ENCODE results near the gene MINDY4.

MINDY4 gene

DNA sequence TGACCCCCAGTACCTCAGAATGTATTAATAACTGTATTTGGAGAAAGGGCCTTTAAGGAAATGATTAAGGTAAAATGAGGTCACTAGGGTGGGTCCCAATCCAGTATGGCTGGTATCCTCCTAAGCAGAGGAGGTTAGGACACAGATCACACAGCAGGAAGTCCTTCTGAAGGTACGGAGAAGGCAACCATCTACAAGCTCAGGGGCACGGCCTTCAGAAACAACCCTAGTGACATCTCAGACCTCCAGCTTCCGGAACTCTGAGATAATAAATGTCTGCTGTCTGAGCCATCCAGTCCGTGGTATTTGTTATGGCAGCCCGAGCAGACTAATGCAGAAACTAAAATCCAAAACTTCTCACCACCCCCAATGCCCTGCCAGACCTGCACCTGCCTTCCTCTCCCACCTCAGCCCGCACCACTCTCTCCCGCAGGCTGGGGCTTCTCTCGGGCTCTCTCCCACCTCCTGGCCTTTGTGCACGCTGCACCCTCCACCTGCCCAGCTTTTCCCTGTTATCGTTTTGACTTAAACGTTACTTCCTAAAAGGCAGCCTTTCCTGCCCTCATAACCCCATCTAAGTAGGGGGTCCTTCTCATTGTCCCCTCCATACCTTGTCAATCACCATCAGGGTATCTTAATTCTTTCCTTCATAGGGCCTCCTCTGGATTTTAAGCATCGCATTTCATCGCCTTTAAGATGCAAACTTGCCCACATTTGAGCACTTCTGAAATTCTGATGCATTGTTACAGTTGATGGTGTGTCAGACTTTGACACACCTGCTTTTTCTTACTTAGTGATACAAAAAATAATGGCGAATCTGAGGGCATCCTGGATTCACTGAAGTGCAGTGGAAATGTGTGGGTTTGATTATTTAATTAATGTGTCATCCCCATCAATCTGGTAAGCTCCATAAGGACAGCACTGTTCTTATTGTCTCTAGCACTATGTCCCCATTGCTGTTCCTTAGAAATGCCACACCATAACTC, 108.2 kb downstream of the MINDY4 start:
- DNase-seq (ENCODE audit: low spot score) = no peak

DNA sequence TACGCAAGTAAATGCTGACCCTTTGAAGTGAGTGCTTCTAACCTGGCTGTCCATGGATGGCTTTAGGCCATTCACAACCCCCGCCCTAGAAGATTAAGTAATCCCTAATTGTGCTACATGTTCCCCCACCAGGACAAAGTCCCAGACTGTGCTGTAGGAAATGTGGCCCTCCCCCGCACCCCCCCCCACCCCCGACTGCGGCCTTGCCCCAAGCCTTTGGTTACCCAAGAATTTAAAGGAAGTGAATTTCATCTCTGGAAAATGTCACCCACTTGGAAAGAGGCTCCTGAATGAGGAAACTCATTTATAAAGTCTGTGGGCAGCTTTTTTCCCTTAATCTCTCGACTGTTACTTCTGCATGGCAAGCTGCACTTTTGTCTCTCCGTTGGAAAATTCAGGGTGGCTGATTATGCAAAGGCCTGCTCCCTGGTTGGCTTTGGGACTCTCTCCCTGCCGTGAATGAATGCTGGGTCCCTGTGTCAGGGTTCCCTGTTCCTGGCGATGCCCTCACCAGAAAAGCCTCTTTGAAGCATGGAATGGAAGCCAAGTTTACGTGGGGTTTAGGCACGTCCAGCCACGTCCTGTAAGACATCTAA, 109.0 kb downstream of the MINDY4 start:
- DNase-seq (ENCODE audit: low spot score) = no peak

DNA sequence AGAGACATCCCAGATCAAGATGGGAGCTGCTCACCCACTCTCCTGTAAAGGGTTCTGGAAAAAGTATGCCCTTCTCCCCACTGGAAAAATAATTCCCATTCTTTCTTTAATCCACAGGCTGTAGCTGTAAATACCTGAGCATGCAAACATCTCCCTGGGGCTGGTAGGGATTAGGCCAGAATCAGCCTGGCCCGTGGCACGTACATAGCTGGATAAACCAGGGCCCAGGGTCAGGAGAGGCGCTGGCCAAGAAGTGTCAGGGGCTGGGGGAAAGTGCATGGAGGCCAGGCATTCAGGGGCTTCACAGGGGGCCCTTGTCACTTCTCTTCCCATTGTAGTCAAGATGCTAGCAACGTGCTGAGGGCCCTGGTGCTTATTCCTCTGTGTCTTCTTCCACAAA, 109.7 kb downstream of the MINDY4 start:
- DNase-seq (ENCODE audit: low spot score) = no peak

DNA sequence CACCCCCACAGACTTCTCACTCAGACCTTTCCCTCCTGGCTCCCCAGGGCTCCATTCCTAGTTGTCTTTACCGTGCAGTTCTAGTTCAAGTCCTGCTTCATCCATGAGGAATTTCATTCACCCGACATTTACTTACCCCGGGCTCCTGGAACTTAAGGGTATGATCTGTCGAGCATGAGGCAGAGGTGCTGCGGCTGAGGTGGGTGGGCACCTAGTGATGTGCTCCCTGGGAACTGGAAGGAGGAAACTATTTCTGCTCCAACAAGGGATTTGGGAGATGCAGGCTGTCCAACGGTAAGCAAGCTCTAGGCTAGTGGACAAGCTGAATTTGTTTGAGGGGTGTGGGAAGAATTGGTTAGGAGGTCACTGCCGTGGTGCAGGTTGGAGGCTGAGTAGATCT, 110.2 kb downstream of the MINDY4 start:
- DNase-seq (ENCODE audit: low spot score) = no peak

DNA sequence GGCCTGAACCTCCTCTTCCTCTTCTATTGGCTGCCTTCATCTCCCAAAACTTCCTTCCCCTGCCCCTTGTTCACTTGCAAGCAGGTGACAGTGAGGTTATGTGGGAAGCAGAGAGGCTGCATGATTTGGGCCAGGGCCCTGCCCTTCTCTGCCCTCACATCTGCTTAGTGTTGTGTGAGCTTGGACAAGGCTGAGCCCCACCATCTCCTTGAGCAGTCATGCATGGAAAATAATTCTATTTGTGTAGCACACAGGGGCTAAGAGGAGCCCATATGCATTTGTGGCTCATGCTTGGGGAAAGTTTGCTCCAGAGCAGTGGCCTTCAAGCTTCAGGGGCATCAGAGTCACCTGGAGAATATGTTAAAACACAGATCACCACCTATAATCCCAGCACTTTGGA, 113.7 kb downstream of the MINDY4 start:
- DNase-seq (ENCODE audit: low spot score) = no peak

DNA sequence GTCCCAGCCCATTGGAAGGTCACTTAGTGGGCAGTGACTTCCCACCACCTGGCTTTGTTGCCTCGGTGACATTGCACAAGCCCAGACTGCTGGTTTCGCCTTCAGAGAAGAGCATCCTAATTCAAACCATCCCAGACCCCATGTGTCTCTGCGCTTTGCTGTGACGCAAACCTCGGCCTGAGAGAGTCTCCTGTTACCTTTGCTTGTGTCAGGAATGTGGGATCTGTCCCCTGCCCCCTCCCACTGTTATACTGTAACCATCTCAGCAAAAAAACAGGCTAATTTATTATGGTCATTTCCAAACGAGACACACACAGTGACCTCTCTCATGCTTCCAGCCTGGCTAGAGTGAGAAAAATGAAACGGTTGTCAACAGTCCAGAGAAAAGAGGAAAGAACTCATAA, 115.4 kb downstream of the MINDY4 start:
- no peak for DNase-seq (ENCODE audit: low spot score)

DNA sequence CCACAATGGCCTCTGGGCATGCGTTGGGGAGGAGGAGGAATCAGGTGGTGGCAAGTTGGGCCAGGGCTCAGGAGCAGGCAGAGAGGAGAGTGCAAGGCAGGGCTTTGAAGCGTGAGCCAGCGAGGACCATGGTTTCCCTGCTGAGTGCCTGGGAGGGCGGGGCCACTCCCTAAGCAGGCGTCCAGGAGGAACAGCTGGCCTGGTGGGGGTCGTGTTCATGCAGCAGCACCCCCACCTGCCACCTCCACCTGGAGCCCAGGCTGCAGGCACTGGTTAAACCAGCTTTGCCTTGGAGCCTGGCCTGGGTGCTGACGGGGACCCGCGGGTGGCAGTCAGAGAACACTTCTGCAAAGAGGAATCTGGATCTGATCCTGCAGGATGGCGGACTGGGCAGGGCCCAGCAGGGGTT, 116.3 kb downstream of the MINDY4 start:
- no peak for DNase-seq (ENCODE audit: low spot score)

DNA sequence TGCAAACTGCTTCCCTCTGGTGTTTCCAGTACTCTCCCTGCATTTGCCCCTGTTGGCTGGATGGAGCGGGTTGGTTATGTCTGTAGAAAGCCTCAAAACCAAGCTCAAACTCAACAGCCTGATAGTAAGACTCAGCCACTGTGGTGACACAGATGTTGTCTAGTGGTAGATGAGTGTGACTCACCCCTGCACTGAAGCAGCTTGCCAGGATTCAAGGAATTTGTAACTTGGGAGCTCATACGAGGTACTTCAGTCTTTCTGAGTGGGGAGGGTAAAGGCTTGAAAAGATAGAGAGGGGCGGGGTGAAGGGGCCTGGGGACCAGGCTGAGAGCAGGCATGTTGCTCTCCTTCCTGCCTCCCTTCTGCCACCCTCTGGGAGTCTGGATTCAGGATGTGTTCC, 117.5 kb downstream of the MINDY4 start:
- no peak for DNase-seq (ENCODE audit: low spot score)

DNA sequence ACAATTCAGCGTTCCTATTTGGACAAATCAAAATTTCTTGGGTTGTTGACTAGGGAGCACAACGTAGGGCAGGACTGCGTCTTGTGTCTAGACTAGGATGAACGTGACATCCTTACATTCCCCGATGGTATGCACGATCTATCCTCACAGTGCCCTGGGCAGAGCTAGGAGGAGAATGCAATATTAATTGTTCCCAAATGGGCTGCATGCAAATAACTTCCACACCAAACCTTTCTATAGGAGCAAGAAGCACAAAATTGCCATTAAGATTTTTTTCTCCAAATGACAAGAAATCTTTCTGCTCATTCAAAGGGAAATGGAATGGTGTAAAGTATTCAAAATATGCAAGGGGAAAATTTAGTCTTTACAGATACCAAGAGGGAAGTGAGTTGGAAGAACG, 119.0 kb downstream of the MINDY4 start:
- DNase-seq (ENCODE audit: low spot score) = no peak

DNA sequence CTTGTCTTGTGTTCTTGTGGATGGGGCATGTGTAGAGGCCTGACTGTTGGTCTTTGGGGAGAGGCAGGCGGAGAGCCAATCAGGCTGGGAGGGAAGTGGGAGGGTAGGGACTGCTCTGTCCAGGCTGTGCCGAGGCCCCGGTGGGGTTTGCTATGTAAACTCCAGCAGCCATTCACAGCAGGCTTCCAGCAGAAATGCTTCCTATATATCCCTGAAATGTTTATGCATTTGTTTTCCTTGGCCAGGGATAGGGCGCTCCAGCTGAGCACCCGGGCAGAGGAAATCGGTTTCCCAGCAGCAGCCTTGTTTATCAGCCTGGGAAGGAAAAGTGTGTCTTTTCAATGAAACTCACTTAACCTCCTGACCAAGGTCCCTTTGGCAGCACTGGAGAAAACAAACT, 122.1 kb downstream of the MINDY4 start:
- DNase-seq (ENCODE audit: low spot score) = no peak

DNA sequence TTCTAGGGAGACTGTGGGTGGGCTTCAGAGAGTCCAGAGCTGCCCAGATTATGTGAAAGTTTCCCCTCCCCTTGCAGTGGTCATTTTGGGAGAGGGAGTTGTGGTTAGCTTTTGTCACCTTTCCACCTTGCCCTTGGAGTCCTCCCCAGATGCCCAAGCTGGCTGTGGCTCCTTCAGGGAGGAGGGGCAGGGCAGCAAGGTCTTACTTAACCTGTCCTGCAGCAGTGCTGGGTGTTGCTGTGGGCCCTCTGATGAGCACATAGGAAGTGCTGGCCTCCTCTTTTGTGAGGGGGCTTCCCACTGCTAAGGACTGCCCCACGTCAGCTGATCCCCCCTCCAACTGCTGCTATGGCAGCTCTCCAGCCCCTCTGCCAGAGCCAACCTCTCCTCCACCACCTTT, 122.8 kb downstream of the MINDY4 start:
- no peak for DNase-seq (ENCODE audit: low spot score)

DNA sequence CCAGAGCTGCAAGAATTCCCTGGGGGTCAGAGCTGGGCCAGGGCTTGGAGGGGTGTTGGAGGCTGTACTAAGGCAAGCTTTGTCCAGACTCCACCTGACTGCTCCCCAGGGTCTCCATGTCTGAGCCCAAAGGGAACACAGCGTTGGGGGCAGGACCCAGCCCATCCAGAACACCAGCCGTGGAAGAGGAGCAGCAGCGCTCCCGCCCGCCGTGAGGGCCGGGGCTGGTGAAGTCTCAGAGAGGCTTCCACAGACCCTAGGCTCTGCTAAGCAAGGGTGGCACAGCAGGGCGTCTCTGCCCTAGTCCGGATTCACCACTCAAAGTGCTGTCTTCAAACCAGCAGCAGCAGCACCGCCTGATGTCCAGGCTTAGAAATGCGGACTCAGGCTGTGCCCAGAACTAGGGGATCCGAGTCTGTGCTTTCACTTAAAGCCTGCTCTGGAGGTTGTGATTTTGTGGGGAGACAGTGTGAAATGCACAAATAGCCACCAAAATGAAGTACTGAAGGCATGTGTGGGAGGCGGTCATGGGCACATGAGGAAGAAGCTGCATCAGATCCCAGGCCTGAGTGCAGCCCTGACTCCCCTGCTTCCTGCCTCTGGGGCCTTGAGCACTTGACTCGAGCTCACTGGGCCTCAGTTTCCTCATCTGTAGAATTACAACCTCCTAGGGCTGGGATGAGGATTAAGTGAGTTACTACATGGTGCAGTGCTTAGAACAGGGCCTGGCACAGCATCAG, 123.8 kb downstream of the MINDY4 start:
- no peak for DNase-seq (ENCODE audit: low spot score)

DNA sequence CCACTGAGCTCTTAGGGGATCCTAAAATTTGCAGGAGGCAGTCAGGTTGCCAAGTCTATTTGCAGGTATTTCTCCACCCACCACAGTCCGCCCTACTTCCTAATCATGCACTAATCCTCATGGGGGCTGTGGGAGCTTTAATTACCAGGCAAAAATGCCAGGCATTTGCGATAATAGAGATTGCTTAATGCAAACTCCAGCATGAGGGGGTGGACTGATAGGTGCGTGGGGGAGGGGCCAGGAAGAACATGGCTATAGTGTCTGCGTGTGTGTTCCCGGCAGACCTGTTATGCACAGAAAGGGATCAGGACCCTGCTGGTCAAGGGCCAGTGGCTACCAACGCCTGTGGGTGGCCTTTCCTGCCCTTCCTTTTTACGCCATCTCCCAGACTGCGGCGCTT, 124.8 kb downstream of the MINDY4 start:
- no peak for DNase-seq (ENCODE audit: low spot score)

DNA sequence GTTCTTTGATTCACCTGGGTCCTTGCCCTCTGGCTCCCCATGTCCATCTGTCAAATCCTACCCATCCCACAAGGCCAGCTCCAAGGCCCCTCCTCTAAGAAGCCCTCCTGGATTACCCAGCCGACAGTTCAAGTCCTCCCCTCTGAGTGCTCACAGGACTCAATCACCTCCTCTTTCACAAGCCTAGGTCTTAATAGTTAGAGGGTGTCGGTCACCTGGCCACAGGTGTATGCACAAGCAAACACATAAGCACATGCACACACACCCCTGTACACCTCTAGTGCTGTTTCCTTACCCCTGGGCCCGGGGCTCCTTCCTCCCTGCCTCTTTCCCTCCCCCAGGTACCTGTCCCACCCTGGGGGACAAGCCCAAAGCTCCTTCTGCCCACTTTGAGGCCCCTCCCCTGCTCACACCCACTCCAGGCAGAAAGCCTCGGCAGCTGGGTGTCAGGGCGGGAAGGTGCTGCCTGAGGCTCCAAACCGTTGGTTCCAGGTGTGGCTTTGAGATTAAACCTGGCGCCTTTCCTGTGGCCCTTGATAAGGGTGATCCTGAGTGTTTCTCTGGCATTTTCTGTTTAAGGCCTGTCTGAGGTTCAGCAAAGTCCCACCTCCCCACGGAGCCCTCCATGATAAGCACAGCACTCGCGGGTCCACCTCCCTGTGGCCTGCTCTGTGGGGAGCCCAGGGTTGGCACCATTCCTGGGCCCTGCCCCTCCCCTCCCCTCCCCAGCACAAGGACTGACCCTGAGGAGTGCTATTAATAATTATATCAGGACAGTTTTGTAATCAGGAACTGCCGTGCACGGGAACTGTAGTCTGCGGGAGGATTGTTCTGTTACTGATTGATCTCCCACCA, 125.8 kb downstream of the MINDY4 start:
- no peak for DNase-seq (ENCODE audit: low spot score)

DNA sequence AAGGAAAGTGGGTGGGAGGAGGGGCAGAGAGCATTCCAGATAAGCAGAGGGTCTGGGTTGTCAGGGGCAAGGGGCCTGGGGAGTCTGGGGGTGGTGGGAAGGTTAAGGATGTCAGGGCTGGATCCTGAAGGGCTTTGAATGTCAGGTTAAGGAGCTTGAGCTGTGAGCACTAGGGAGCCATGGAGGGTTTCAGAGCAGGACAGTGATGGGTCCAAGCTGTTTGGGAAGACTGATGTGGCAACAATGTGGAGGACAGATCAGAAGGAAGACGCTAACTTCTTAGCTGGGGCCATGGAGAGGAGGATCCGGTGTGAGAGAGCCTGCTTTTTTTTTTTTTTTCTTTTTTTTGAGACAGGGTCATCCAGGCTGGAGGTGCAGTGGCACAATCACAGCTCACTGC, 126.6 kb downstream of the MINDY4 start:
- DNase-seq (ENCODE audit: low spot score) = no peak

DNA sequence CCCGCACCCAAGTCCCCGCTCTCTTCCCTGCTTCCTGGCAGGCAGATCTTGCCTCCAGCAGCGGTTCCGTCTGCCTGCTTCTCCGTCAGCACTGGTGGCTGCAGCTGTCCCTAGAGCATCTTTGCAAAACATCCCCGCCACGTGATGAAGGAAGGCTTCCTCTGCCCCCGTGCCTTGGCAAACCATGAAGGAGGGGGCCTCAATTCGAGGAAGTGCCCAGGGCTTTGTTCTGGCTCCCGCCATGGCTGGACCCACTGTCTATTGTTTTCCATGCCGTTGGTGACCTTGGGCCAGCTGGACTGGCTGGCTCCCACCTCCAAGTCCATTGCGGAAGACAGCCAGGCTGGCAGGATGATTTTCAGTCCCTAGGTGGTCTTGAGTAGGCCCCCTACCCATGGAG, 127.2 kb downstream of the MINDY4 start:
- no peak for DNase-seq (ENCODE audit: low spot score)

DNA sequence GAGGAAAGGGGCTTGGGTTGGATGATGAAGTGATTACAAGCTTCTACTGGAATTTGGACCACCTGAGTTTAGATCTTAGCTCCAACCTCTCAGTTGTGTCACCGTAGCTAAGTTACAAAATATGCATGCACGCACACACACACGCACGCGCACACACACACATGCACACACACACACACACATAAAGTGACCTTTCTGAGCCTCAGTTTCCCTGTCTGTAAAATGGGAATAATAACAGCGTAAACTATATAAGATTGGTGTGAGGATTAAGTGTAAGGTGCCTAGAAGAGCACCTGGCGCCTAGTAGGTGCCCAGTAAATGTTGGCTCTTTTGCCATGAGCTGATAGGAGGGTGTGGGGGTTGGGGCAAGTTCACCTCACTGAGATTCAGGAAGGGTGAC, 127.8 kb downstream of the MINDY4 start:
- DNase-seq (ENCODE audit: low spot score) = no peak

DNA sequence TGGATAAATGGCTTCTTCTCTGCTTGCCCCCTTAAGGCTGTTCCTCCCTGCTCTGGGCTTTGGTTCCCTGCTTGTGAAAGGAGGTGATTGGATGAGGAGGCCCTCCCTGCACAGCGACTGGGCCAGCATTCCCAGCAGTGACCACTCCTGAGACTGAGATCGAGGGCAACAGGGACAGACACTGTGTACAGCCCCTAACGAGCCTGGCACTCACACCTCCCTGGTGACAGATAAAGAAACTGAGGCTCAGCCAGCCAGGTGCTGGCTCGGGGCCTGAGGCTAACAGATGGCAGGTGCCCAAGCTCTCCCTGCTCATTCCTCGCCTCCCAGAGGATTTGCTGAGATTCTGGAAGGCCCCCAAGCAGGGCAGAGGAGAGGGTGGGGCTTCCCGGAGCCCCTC, 128.4 kb downstream of the MINDY4 start:
- DNase-seq (ENCODE audit: low spot score) = no peak

DNA sequence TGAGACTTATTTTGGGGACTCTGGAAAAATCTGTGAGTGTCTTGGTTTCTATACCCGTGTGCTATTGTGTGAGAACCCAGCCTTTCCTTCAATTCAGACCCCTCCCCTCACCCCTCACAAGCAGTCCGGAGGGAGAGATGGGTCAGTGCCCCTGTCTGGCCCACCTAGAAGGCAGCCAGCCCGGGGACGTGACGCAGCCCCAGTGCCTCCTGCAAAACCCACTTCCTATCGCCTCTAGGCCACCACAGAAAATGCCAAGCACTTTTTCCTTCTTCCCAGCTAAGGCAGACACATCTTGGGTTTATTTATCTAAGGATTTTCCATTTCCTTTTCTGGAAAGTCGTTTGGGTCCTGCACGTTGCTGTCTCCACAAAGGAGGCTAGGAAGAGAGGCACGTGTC, 128.8 kb downstream of the MINDY4 start:
- DNase-seq (ENCODE audit: low spot score) = no peak

DNA sequence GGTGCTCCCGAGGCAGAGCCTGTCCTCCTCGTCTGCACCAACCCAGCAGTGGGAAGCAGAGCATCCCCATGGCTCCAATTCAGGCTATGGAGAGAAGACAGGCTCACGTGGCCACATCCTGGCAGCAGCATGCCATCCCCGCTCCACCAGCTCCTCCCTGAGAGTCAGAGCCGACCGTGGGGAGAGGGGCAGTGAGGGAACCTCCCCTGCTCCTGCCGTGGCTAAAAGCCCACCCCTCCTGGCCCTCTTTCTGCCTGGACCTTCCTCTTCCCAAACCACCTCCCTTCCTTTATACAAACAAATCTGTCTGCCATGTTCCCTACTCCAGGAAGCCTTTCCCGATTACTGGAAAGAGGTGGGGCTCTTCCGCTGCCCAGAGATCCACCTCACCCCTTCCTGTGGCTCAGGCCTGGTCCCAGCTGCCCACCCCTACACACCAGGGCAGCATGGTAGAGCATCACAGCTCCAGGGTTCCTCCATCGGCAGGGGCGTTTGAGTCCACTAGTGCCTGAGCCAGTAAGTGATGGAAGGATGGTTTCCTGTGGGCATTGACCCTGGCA, 129.7 kb downstream of the MINDY4 start:
- DNase-seq (ENCODE audit: low spot score) = no peak

DNA sequence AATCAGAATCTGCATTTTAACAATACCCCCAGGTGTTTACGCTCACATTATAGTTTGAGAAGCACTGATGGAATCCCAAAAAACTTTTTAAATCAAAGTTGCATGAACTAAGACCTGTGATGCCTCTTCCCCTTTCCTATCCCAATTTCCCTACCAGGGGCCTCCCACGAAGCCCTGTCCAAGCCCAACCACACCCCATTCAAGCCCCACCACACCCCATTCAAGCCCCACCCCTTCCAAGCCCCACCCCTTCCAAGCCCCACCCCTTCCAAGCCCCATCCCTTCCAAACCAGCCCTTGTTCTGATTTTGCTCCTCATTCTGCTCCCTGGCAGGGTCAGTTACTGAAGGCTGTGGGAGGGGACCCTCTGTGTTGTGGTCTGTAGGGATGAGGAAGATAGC, 130.6 kb downstream of the MINDY4 start:
- DNase-seq (ENCODE audit: low spot score) = no peak

DNA sequence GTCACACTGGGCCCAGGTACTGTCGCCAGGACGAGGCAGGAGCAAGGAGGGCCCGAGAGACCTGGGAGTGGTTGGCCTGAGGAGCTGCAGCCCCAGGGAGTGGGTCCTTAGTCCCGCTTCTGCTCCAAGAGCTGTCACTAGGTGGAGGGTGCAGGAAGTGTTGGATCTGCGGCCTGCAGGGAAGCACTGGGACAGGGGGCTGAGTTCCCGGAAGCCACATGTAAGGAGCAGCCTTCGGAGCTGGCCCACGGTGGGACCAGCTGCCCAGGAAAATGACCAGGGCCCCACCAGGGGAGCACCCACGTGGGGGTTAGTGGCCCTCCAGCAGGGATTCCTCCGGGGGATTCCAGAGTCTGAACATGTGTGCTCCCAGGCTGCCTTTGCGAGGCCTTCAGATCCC, 131.2 kb downstream of the MINDY4 start:
- no peak for DNase-seq (ENCODE audit: low spot score)
